OCI-LY1 (cell line): ENCODE data around the gene MOB2.

Source experiments
- CTCF ChIP-seq: fragments of 200-600 bp; sonication (generic), shearing (Covaris generic); IDR thresholded peaks from 2 replicates; pipeline ENCODE4 v1.5.1; 2017; ENCODE audit warnings: mild to moderate bottlenecking, antibody characterized with exemption, low read length, moderate library complexity, mixed read lengths
- EZH2 ChIP-seq: fragments of 200-600 bp; sonication (generic), shearing (Covaris generic); IDR thresholded peaks from 2 replicates; pipeline ENCODE4 v1.8.0; 2017; ENCODE audit warnings: borderline replicate concordance, mixed run types, mild to moderate bottlenecking, antibody characterized with exemption, low read length, moderate library complexity, mixed read lengths

- TF ChIP-seq EZH2 (no peak), CTCF (no peak)
These were observed 19.3 kb downstream of the MOB2 start for GRCh38 chr11:1467270-1467669.
